ENCODE data around the gene BIRC7. TPM values are rescaled to one million over a fixed set of nuclear protein-coding genes. Genes with fewer than 3 reads are reported as not detected.

BIRC7 gene
- total RNA-seq, 1 experiment from 2014 or later: 0.96 TPM

DNA sequence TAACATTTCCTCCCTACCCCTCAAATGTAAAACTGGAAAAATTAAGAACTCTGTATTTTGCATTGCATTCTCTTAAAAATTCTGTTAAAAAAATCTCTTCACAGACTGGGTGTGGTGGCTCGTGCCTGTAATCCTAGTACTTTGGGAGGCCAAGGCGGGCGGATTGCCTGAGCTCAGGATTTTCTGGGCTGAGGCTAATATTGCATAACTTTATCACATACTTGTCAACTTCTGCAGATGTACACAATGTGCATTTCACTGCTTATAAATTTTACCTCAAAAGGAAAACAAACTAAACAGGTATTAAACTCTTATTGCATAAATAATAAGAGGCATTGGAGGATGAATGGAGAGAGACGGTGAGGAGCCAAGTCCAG is 40.9 kb upstream of the BIRC7 start:
- Histone ChIP-seq H3K4me1 (ENCODE audit: control insufficient read depth in 1 of 2, insufficient read depth in 2 of 2, low read length in 2 of 2) (peaks cover 9 to 13% of the 10 kb centered on the region in 2 experiments), H3K4me3 (replicated peaks in 1 of 2; ENCODE audit: low read depth in 1 of 2, low read length in 2 of 2) (no peak overlapping the region), H3K9me2 (ENCODE audit: insufficient read depth) (no peaks in the 10 kb centered on the region), H3K9me3 (ENCODE audit: control insufficient read depth in 1 of 2, insufficient read depth in 1 of 2, low read depth in 1 of 2, low read length in 2 of 2) (no peaks in the 10 kb centered on the region), H4K20me1 (ENCODE audit: insufficient read depth) (peaks cover 17% of the 10 kb centered on the region; the same call in 1 of the 2 replicates), H3K79me2 (ENCODE audit: insufficient read depth, low read length) (peaks cover 52% of the 10 kb centered on the region), H3K4me2 (ENCODE audit: low read length) (no peak overlapping the region), H3K9ac (ENCODE audit: low read length) (no peak overlapping the region), H3K27me3 (ENCODE audit: insufficient read depth, low read length) (no peaks in the 10 kb centered on the region), H3K36me3 (ENCODE audit: control insufficient read depth in 1 of 2, insufficient read depth in 2 of 2, low read length in 2 of 2) (peaks cover 3 to 13% of the 10 kb centered on the region in 2 experiments; a peak in 3 of 4 replicates), H2AFZ (ENCODE audit: low read depth, low read length, poor library complexity, severe bottlenecking) (no peak overlapping the region), H3K27ac (ENCODE audit: low read depth, low read length) (no peak overlapping the region)
- DNase-seq (ENCODE audit: low read depth, low spot score) (no peak), ATAC-seq (no peak)
- no TSS peak for BruUV-seq (replicated peaks)
- intact Hi-C loops (cut with micrococcal nuclease): no loop called here
- CTCF ChIA-PET: no interaction called here
- RAD21 ChIA-PET (ENCODE audit: low non-redundant PET in 1 of 2, low total read pairs in 2 of 2, uncharacterized antibody in 2 of 2, unreplicated experiment in 2 of 2): no interaction called here
- TF ChIP-seq CBX3 (IDR thresholded peaks at IDR 0.05; ENCODE audit: low read depth) (no peak), TCF7L2 (IDR thresholded peaks at IDR 0.05; ENCODE audit: borderline replicate concordance, extremely low read depth, insufficient read depth, insufficient read length) (no peak), SP1 (IDR thresholded peaks at IDR 0.05; ENCODE audit: low read depth) (no peak), EGR1 (IDR thresholded peaks at IDR 0.05; ENCODE audit: low read depth) (no peak), ZNF274 (IDR thresholded peaks at IDR 0.05; ENCODE audit: low read depth, low read length) (no peak), SIN3A (IDR thresholded peaks at IDR 0.05; ENCODE audit: low read depth) (no peak), FOSL1 (IDR thresholded peaks at IDR 0.05; ENCODE audit: low read depth) (no peak), POLR2AphosphoS5 (IDR thresholded peaks at IDR 0.05; ENCODE audit: low read depth, low read length) (no peak), CEBPB (IDR thresholded peaks at IDR 0.05; ENCODE audit: low read depth) (no peak)
- TF ChIP-seq, protein P1, sequence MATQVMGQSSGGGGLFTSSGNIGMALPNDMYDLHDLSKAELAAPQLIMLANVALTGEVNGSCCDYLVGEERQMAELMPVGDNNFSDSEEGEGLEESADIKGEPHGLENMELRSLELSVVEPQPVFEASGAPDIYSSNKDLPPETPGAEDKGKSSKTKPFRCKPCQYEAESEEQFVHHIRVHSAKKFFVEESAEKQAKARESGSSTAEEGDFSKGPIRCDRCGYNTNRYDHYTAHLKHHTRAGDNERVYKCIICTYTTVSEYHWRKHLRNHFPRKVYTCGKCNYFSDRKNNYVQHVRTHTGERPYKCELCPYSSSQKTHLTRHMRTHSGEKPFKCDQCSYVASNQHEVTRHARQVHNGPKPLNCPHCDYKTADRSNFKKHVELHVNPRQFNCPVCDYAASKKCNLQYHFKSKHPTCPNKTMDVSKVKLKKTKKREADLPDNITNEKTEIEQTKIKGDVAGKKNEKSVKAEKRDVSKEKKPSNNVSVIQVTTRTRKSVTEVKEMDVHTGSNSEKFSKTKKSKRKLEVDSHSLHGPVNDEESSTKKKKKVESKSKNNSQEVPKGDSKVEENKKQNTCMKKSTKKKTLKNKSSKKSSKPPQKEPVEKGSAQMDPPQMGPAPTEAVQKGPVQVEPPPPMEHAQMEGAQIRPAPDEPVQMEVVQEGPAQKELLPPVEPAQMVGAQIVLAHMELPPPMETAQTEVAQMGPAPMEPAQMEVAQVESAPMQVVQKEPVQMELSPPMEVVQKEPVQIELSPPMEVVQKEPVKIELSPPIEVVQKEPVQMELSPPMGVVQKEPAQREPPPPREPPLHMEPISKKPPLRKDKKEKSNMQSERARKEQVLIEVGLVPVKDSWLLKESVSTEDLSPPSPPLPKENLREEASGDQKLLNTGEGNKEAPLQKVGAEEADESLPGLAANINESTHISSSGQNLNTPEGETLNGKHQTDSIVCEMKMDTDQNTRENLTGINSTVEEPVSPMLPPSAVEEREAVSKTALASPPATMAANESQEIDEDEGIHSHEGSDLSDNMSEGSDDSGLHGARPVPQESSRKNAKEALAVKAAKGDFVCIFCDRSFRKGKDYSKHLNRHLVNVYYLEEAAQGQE (IDR thresholded peaks at IDR 0.05; ENCODE audit: low read depth): no peak
- TF ChIP-seq, protein P2, sequence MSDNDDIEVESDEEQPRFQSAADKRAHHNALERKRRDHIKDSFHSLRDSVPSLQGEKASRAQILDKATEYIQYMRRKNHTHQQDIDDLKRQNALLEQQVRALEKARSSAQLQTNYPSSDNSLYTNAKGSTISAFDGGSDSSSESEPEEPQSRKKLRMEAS (IDR thresholded peaks at IDR 0.05): no peak
- POLR2A ChIA-PET: no interaction called here
